ENCODE data around the gene DMRT1.

Gene DMRT1

GRCh38 chr9:920927-921326 lies 79.4 kb downstream of the DMRT1 start:
- Mint-ChIP-seq H3K27me3 (ENCODE audit: low read depth, poor library complexity) (peaks cover 27% of the 10 kb centered on the region), H3K4me3 (no peak overlapping the region), H3K4me1 (peaks cover 11% of the 10 kb centered on the region), H3K36me3 (ENCODE audit: low read depth) (no peaks in the 10 kb centered on the region), H3K27ac (no peak overlapping the region), H3K9me3 (no peaks in the 10 kb centered on the region)
- TF ChIP-seq CTCF (IDR thresholded peaks at IDR 0.05): no peak
- no peak for DNase-seq

GRCh38 chr9:922171-922570 lies 80.7 kb downstream of the DMRT1 start:
- no peak for DNase-seq
- Mint-ChIP-seq H3K27ac (no peak overlapping the region), H3K36me3 (ENCODE audit: low read depth) (no peaks in the 10 kb centered on the region), H3K4me1 (peaks cover 19% of the 10 kb centered on the region), H3K4me3 (no peak overlapping the region), H3K27me3 (ENCODE audit: low read depth, poor library complexity) (peaks cover 29% of the 10 kb centered on the region), H3K9me3 (no peaks in the 10 kb centered on the region)
- TF ChIP-seq CTCF (IDR thresholded peaks at IDR 0.05): no peak

- Mint-ChIP-seq H3K9me3 (no peaks in the 10 kb centered on the region), H3K36me3 (ENCODE audit: low read depth) (no peaks in the 10 kb centered on the region), H3K27me3 (ENCODE audit: low read depth, poor library complexity) (peaks cover 35% of the 10 kb centered on the region), H3K4me1 (peaks cover 23% of the 10 kb centered on the region), H3K4me3 (no peak overlapping the region), H3K27ac (no peak overlapping the region)
- no peak for TF ChIP-seq CTCF (IDR thresholded peaks at IDR 0.05)
- no peak for DNase-seq
Observed at GRCh38 chr9:922731-923130, 81.2 kb downstream of the DMRT1 start.

GRCh38 chr9:926976-927375 lies 85.5 kb downstream of the DMRT1 start:
- Mint-ChIP-seq H3K4me3 (no peak overlapping the region), H3K4me1 (peaks cover 37% of the 10 kb centered on the region), H3K27ac (no peak overlapping the region), H3K9me3 (peaks cover 6% of the 10 kb centered on the region), H3K36me3 (ENCODE audit: low read depth) (no peaks in the 10 kb centered on the region), H3K27me3 (ENCODE audit: low read depth, poor library complexity) (peaks cover 37% of the 10 kb centered on the region)
- no peak for TF ChIP-seq CTCF (IDR thresholded peaks at IDR 0.05)
- no peak for DNase-seq

- Mint-ChIP-seq H3K27me3 (ENCODE audit: low read depth, poor library complexity) (peaks cover 29% of the 10 kb centered on the region), H3K4me3 (no peak overlapping the region), H3K27ac (no peak overlapping the region), H3K4me1 (peaks cover 37% of the 10 kb centered on the region), H3K9me3 (peaks cover 6% of the 10 kb centered on the region), H3K36me3 (ENCODE audit: low read depth) (no peaks in the 10 kb centered on the region)
- TF ChIP-seq CTCF (IDR thresholded peaks at IDR 0.05): peak; percentile 63
- peak; percentile 21 for DNase-seq
Observed at GRCh38 chr9:928363-929042, 87.0 kb downstream of the DMRT1 start.

- TF ChIP-seq CTCF (IDR thresholded peaks at IDR 0.05): no peak
- Mint-ChIP-seq H3K36me3 (ENCODE audit: low read depth) (no peaks in the 10 kb centered on the region), H3K27ac (no peak overlapping the region), H3K4me3 (no peak overlapping the region), H3K4me1 (peaks cover 33% of the 10 kb centered on the region), H3K9me3 (peaks cover 6% of the 10 kb centered on the region), H3K27me3 (ENCODE audit: low read depth, poor library complexity) (peaks cover 31% of the 10 kb centered on the region)
- no peak for DNase-seq
Observed at GRCh38 chr9:929719-930118, 88.2 kb downstream of the DMRT1 start.
